IPS-NIHi7 (cell line): ENCODE results near the gene WSB2.

ENCODE experiments used
- DNase-seq: peaks from one replicate; pipeline ENCODE4 v3.0.0; 2012; ENCODE audit warnings: mixed read lengths; ENCODE audit errors: extremely low spot score

The WSB2 gene

GRCh38 chr12:117994551-117995438, 66.2 kb downstream of the WSB2 start:
- DNase-seq, result no peak

- DNase-seq, result no peak
Observed at GRCh38 chr12:117986705-117987469, 74.1 kb downstream of the WSB2 start.

GRCh38 chr12:117985182-117985581, 75.8 kb downstream of the WSB2 start:
- DNase-seq, result no peak
